Activated T-cell treated with anti-CD3 and anti-CD28 coated beads, Interleukin-2, amount 50 U/mL, for 1 hour (primary cell): ENCODE data around the gene MICAL2.

Experiments used
- DNase-seq: peaks from one replicate; pipeline ENCODE4 v3.0.0-alpha.2; 2020

The MICAL2 gene

GRCh38 chr11:12258451-12258850 lies 148.1 kb downstream of the MICAL2 start:
- DNase-seq: no peak

- no peak for DNase-seq
Observed at GRCh38 chr11:12259956-12260355, 149.6 kb downstream of the MICAL2 start.

DNA sequence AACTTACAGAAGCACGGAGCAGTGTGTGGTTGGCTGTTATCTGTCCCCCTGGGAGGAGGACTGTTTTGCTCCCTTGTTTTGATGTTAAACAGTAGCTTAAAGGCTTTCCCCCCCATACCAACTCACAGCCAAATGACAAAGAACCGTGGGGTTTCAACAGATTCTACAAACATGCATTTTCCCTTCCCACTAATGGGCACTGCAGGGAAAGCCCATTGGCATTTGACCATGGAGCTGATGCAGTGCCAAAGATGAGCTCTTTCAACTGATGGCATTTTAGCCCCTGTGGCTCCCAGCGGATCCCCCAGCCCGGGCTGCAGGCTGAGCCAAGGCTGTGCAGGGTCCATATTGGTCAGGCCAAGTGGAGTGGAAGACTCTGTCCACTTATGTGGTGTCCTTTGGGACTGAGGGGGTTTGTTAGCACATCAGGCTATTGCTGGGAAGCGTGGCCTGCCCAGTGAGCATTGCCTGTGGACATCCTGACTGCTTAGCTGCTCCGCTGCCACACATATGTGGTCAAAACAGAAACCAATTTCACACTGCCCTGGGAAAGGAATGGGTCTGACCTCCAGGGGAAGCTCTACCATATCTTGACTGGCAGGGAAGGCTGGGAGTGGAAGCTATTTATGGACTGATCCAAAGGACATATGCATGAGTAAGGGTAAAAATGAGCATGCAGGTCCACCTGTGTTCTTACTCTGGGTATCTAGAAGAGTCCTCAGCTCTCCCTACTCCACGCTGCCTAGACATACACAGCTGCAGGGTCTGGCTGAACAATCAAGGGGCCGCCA lies 150.5 kb downstream of the MICAL2 start:
- no peak for DNase-seq

- DNase-seq: no peak
Observed at GRCh38 chr11:12261551-12261950, 151.2 kb downstream of the MICAL2 start.

- no peak for DNase-seq
Observed at GRCh38 chr11:12263141-12263693, 152.8 kb downstream of the MICAL2 start.

DNA sequence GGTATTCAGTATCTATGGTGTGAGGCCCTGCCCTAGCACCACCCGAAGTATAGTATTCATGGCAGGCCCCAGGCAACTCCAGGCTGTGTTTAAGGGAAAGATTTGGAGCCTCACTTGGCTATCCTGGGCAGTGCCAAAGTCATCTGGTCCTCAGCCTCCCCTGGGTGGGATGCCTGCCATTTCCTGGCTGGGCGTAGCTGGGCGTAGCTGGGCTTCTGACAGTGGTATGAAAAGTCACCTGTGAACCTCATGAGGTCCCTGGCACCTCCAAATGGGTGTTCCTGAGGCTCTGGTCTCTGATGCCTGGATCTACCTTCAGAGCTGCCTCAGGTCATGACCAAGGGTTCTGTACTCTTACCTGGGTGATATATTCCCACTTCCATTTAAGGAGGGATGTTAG lies 154.0 kb downstream of the MICAL2 start:
- no peak for DNase-seq

DNA sequence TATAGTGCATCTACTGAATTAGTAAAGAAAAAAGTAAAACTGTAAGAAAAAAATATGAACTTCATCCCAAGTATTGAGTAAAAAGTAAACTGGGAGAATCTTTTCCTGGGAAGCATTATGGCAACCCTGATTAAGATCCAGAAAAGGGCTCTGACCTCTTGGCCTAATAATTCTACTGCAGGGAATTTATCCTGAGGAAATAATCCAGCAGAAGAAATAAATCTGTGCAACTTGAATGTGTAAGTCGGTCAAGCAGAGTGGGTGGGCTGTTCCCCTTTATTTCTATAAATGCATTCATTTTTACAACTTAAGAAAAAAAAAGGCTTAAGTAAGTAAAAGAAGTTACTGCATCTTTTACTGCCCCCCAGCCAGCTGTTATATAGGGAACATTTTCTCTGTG lies 155.7 kb downstream of the MICAL2 start:
- DNase-seq: no peak

- DNase-seq: no peak
Observed at GRCh38 chr11:12266943-12267342, 156.6 kb downstream of the MICAL2 start.

DNA sequence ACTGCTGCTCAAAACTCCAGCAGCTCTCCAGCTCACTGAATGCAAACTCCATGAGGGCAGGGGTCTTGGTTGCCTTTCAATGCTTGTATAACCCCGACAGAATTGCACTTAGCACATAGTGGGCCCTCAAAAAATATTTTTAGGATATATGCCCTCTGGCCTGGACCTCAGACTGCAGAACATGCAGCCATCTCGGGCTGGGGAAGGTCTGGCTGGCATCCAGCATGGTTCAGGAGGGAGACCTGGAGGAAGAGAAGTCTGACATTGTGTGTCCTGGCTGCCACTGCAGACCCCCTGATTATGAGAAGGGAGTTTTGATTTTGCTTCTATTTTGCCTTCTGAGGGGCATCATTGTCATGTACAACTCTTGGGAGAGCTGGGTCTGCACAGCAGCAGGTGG lies 157.5 kb downstream of the MICAL2 start:
- no peak for DNase-seq

GRCh38 chr11:12269104-12269441 lies 158.7 kb downstream of the MICAL2 start:
- DNase-seq: no peak

GRCh38 chr11:12269446-12270214 lies 159.2 kb downstream of the MICAL2 start:
- no peak for DNase-seq

GRCh38 chr11:12270215-12270797 lies 159.9 kb downstream of the MICAL2 start:
- no peak for DNase-seq

DNA sequence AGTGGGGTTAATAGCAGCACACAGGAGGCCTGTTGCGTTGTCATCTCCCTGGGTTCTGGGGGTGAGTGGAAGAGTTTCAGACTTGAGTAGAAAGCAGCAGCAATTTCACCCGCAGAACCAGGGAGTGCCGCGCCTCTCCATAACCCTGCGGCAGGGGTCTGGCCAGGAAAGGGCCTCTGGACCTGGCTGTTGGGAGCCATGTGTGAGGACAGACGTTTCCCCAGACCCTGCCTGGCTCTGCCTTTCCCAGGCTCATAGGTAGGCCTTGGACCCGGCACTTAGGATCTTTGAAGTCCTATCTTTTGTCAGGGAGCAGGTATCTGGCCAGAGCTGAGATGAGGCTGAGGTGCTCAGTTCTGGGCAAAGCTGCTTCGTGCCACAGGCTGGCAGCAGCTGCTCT lies 160.4 kb downstream of the MICAL2 start:
- no peak for DNase-seq

- no peak for DNase-seq
Observed at GRCh38 chr11:12271241-12271640, 160.9 kb downstream of the MICAL2 start.

GRCh38 chr11:12271826-12272366 lies 161.5 kb downstream of the MICAL2 start:
- DNase-seq: no peak

GRCh38 chr11:12272821-12273617 lies 162.6 kb downstream of the MICAL2 start:
- no peak for DNase-seq

GRCh38 chr11:12273618-12273995 lies 163.2 kb downstream of the MICAL2 start:
- no peak for DNase-seq

GRCh38 chr11:12274056-12274455 lies 163.7 kb downstream of the MICAL2 start:
- DNase-seq: no peak

GRCh38 chr11:12274558-12275197 lies 164.3 kb downstream of the MICAL2 start:
- no peak for DNase-seq

GRCh38 chr11:12275818-12276217 lies 165.4 kb downstream of the MICAL2 start:
- DNase-seq: no peak

GRCh38 chr11:12276356-12276755 lies 166.0 kb downstream of the MICAL2 start:
- no peak for DNase-seq

DNA sequence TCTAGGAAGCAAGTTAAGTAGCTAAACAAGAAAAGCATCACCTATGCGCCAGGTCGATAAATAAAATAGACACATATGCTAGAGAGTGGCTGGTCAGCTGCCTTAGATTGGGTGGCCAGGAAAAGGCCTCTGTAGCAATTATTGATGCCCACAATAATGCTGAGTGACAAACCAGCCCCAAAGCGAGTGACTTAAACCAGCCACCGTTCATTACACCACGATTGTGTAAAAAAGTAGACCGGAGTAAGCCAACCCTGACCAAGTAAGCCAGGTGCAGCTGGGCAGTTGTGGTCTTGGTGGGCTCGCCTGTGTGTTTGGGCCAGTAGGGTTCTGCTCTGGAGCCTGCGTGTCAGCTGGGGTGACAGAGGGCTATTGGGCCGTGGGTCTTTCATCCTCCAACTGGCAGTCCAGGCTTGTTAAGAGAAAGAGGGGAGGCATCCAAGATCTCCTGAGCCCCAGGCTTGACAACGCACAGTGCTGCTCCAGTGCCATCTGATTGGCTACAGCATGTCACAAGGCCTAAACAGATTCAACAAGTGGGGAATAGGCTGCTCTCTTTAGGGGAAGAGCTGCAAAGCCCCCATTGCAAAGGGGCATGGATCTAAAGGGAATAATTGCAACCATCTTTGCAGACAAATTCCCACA lies 166.6 kb downstream of the MICAL2 start:
- no peak for DNase-seq
